Neural progenitor cell (in vitro differentiated cells): Measurements from ENCODE around the gene HS3ST3B1. TPM values are rescaled to one million over a fixed set of nuclear protein-coding genes. Genes with fewer than 3 reads are reported as not detected.

Experiments used
- DNase-seq: peaks from one replicate; pipeline ENCODE4 v3.0.0-alpha.2; 2016; ENCODE audit warnings: low spot score
- H2AFZ ChIP-seq: fragments of 200-600 bp; sonication (generic); replicated peaks from 2 replicates; pipeline ENCODE4 v1.6.1; 2016; ENCODE audit warnings: antibody characterized with exemption
- H3F3A ChIP-seq: fragments of 200-600 bp; sonication (generic); 2 replicates; pipeline ENCODE4 v1.6.1; 2016; ENCODE audit warnings: antibody characterized with exemption, low read depth
- H3K27ac ChIP-seq: fragments of 200-600 bp; sonication (generic); 2 replicates; pipeline ENCODE4 v1.5.1; 2016; ENCODE audit warnings: mild to moderate bottlenecking
- H3K27me3 ChIP-seq: fragments of 200-600 bp; sonication (generic); 2 replicates; pipeline ENCODE4 v1.6.1; 2016; ENCODE audit warnings: mild to moderate bottlenecking, moderate library complexity
- H3K36me3 ChIP-seq: fragments of 200-600 bp; sonication (generic); 2 replicates; pipeline ENCODE4 v1.5.1; 2016
- H3K4me1 ChIP-seq: fragments of 200-600 bp; sonication (generic); 2 replicates; pipeline ENCODE4 v1.6.1; 2016; ENCODE audit warnings: mixed run types
- H3K4me2 ChIP-seq: fragments of 200-600 bp; sonication (generic); 2 replicates; pipeline ENCODE4 v1.6.1; 2016
- H3K4me3 ChIP-seq: fragments of 200-600 bp; sonication (generic); 2 replicates; pipeline ENCODE4 v1.5.1; 2016
- H3K79me2 ChIP-seq: fragments of 200-600 bp; sonication (generic); 2 replicates; pipeline ENCODE4 v1.6.1; 2016; ENCODE audit warnings: low read depth
- H3K9ac ChIP-seq: fragments of 200-600 bp; sonication (generic); 2 replicates; pipeline ENCODE4 v1.6.1; 2016
- H3K9me3 ChIP-seq: fragments of 200-600 bp; sonication (generic); 2 replicates; pipeline ENCODE4 v1.5.1; 2016; ENCODE audit warnings: low read depth
- H4K20me1 ChIP-seq: fragments of 200-600 bp; sonication (generic); 2 replicates; pipeline ENCODE4 v1.6.1; 2016; ENCODE audit warnings: low read depth
- H3K27ac Mint-ChIP-seq: 3 replicates; pipeline ENCODE4 v1.8.0; 2021; ENCODE audit warnings: mixed read lengths
- H3K27me3 Mint-ChIP-seq: 2 replicates; pipeline ENCODE4 v1.8.0; 2022; ENCODE audit warnings: low read depth, mild to moderate bottlenecking, inconsistent platforms, moderate library complexity, mixed read lengths; ENCODE audit not compliant: insufficient read depth
- H3K36me3 Mint-ChIP-seq: 3 replicates; pipeline ENCODE4 v1.8.0; 2021; ENCODE audit warnings: mixed read lengths
- H3K4me1 Mint-ChIP-seq: 3 replicates; pipeline ENCODE4 v1.8.0; 2021; ENCODE audit warnings: mixed read lengths
- H3K4me3 Mint-ChIP-seq: 3 replicates; pipeline ENCODE4 v1.8.0; 2021; ENCODE audit warnings: mild to moderate bottlenecking, moderate library complexity, mixed read lengths
- H3K9me3 Mint-ChIP-seq: 3 replicates; pipeline ENCODE4 v1.8.0; 2020; ENCODE audit warnings: mixed read lengths
- CTCF ChIP-seq: fragments of 200-600 bp; sonication (generic); IDR thresholded peaks from 2 replicates; pipeline ENCODE4 v1.5.1; 2017; ENCODE audit warnings: antibody characterized with exemption, mild to moderate bottlenecking
- EZH2 ChIP-seq: fragments of 200-600 bp; sonication (generic); IDR thresholded peaks from 2 replicates; pipeline ENCODE4 v1.6.1; 2017; ENCODE audit warnings: antibody characterized with exemption, mild to moderate bottlenecking, moderate library complexity
- EZH2phosphoT487 ChIP-seq: fragments of 200-600 bp; sonication (generic); IDR thresholded peaks from 2 replicates; pipeline ENCODE4 v1.6.1; 2017; ENCODE audit warnings: antibody characterized with exemption
- total RNA-seq: library from RNA; depleted of rRNA; stranded (reverse); fragments of >200 nt; gene quantifications from 2 replicates; pipeline ENCODE4 v1.2.3, GENCODE V29; 2015; ENCODE audit warnings: low replicate concordance

HS3ST3B1 gene
- total RNA-seq, 1 donor from 2014 or later: 21.5 TPM

DNA sequence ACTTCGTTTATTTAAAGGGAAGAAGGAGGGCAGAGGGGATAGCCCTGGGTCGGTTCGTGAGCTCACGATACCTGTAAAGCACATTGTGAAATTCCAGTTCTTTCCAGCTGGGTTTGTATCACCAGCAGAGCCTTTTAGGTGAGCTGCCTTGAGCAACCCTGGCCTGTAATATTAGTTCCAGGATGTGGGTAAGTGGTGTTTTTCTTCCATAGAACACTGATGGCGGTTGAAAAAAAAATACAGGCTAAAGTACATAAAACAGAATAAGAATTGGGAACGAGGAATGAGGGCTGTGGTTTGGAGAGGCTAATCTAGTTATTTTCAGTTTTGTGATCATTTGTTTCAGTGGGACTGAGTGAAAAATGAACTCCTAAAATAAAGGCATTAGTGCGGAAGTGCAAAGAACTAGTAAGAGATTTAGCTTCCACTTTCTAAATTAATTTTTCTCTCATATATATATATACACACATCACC lies 20.6 kb downstream of the HS3ST3B1 start:
- peaks cover 11% of the 10 kb centered on the region for H3K36me3 Mint-ChIP-seq
- no peak for DNase-seq
- Histone ChIP-seq H3K4me3 (no peak overlapping the region), H3K4me2 (peak overlapping the region; percentile 6), H3K27ac (no peak overlapping the region), H2AFZ (no peak overlapping the region), H3K36me3 (no peaks in the 10 kb centered on the region), H3K9me3 (no peaks in the 10 kb centered on the region), H3F3A (peaks cover 43% of the 10 kb centered on the region), H3K27me3 (no peaks in the 10 kb centered on the region), H4K20me1 (peaks cover 60% of the 10 kb centered on the region), H3K79me2 (peaks cover 72% of the 10 kb centered on the region), H3K4me1 (peaks cover 79% of the 10 kb centered on the region), H3K9ac (no peak overlapping the region)
- peaks cover 78% of the 10 kb centered on the region for H3K4me1 Mint-ChIP-seq
- H3K27me3 Mint-ChIP-seq: peaks cover 3% of the 10 kb centered on the region
- H3K27ac Mint-ChIP-seq: no peak overlapping the region
- peaks cover 5% of the 10 kb centered on the region for H3K9me3 Mint-ChIP-seq
- H3K4me3 Mint-ChIP-seq: no peak overlapping the region
- TF ChIP-seq CTCF (no peak), EZH2phosphoT487 (no peak), EZH2 (no peak)

DNA sequence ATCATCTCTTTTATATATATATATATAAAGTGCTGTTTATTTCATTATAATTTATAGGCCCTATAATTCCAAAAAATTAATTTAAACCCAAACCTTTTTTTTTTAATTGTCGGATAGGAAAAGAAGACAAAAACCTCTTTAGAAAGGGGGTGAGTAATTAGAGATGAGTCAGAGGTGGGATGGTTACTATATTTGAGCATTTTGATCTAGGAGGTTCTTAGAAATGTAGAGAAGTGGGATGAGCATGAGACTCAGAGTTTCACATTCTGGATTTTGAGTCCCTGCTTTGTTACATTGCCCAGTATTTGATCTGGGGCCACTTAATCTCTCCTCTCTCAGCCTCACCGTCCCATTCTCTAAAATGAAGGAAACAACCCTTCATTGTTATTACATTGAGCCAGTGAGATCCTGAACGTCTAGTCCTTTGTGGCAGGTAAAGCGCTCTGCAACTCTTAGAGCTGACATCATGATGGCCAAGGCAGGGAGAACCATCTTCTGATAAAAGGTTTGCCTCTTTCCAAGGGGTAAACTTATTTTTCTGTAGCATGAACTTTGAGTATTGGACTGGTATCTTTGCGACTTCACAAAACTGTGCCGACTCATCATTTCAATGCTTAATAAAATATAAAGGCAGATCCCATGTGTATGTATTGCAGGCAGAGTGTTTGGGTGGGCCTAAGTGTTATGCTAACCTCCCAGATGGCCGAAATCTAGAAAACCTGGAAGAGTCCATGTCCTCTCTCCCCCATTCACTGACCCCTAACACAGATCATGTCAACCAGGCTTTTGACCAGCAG lies 21.3 kb downstream of the HS3ST3B1 start:
- H4K20me1 ChIP-seq: peaks cover 56% of the 10 kb centered on the region
- no peak overlapping the region for H3K27ac ChIP-seq
- H3K27me3 ChIP-seq: no peaks in the 10 kb centered on the region
- Mint-ChIP-seq H3K27ac (no peak overlapping the region), H3K4me3 (peak overlapping the region; percentile 30), H3K27me3 (peaks cover 3% of the 10 kb centered on the region), H3K9me3 (peaks cover 5% of the 10 kb centered on the region), H3K36me3 (peaks cover 14% of the 10 kb centered on the region), H3K4me1 (peaks cover 71% of the 10 kb centered on the region)
- H3K79me2 ChIP-seq: peaks cover 72% of the 10 kb centered on the region
- H3K4me1 ChIP-seq: peaks cover 75% of the 10 kb centered on the region
- no peak for DNase-seq
- no peak overlapping the region for H2AFZ ChIP-seq
- no peaks in the 10 kb centered on the region for H3K9me3 ChIP-seq
- H3K4me2 ChIP-seq: peak overlapping the region; percentile 6
- H3K36me3 ChIP-seq: no peaks in the 10 kb centered on the region
- TF ChIP-seq CTCF (no peak), EZH2phosphoT487 (no peak), EZH2 (no peak)
- H3K9ac ChIP-seq: no peak overlapping the region
- H3K4me3 ChIP-seq: no peak overlapping the region
- H3F3A ChIP-seq: peaks cover 36% of the 10 kb centered on the region

DNA sequence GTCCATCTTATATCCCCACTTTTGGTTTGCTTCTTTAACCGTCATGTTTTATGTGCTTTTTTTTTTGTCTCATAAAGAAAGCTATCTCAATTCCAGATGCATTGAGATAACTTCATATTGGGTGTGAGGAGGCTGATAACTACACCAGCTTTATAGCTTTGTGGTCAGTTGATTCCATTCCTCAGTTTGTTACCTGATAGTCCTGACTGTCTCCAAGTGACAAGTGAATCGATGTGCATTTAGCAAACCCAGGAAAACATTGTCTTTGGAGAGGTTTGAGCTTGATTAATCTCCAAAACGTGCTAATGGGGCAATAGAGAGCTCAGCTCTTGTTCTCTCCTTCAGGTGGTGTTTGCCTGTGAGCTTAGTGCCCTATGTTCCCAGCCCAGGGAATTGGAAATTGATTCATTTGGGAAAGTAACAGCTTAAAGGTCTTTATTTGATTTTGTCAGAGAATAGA lies 22.7 kb downstream of the HS3ST3B1 start:
- DNase-seq: peak; percentile 76
- Mint-ChIP-seq H3K27ac (no peak overlapping the region), H3K4me1 (peaks cover 65% of the 10 kb centered on the region), H3K27me3 (peaks cover 3% of the 10 kb centered on the region), H3K9me3 (peaks cover 5% of the 10 kb centered on the region), H3K4me3 (no peak overlapping the region), H3K36me3 (peaks cover 15% of the 10 kb centered on the region)
- Histone ChIP-seq H3K4me2 (peak overlapping the region; percentile 69), H3K27ac (peak overlapping the region; percentile 41), H4K20me1 (peaks cover 60% of the 10 kb centered on the region), H3K4me1 (peaks cover 75% of the 10 kb centered on the region), H3K27me3 (no peaks in the 10 kb centered on the region), H3K79me2 (peaks cover 68% of the 10 kb centered on the region), H3K4me3 (peak overlapping the region; percentile 17), H3K36me3 (no peaks in the 10 kb centered on the region), H3K9me3 (no peaks in the 10 kb centered on the region), H2AFZ (no peak overlapping the region), H3F3A (peaks cover 37% of the 10 kb centered on the region), H3K9ac (no peak overlapping the region)
- TF ChIP-seq EZH2phosphoT487: peak; percentile 93
- TF ChIP-seq EZH2: no peak
- TF ChIP-seq CTCF: no peak
